KOPT-K1 (cell line): ENCODE measurements around the gene PRRG2.
"Not testable (repeated sequence)": the region's sequence is repeated elsewhere in the genome, so short reads cannot be mapped to it uniquely, and the experiment has no call there.

Experiments used
- H3K27ac ChIP-seq: fragments of 200-600 bp; sonication (generic); 2 replicates; pipeline ENCODE4 v1.5.1; 2016; ENCODE audit warnings: antibody characterized with exemption, mild to moderate bottlenecking, low read depth, low read length; ENCODE audit not compliant: poor library complexity, severe bottlenecking
- H3K36me3 ChIP-seq: fragments of 200-600 bp; sonication (generic); 2 replicates; pipeline ENCODE4 v1.5.1; 2017; ENCODE audit warnings: antibody characterized with exemption, mild to moderate bottlenecking, low read length, moderate library complexity; ENCODE audit not compliant: insufficient read depth
- H3K9me3 ChIP-seq: fragments of 200-600 bp; sonication (generic); 2 replicates; pipeline ENCODE4 v1.5.1; 2017; ENCODE audit warnings: antibody characterized with exemption, low read length, mild to moderate bottlenecking; ENCODE audit not compliant: insufficient read depth, poor library complexity, severe bottlenecking

Gene PRRG2

GRCh38 chr19:49631610-49632192, 50.6 kb downstream of the PRRG2 start:
- Histone ChIP-seq H3K27ac (no peak overlapping the region), H3K9me3 (no peaks in the 10 kb centered on the region), H3K36me3 (peaks cover 28% of the 10 kb centered on the region)

- Histone ChIP-seq H3K9me3 (no peaks in the 10 kb centered on the region), H3K36me3 (peaks cover 20% of the 10 kb centered on the region; the same call in 1 of the 2 replicates), H3K27ac (no peak overlapping the region)
Measured at GRCh38 chr19:49632576-49632975, 51.5 kb downstream of the PRRG2 start.

DNA sequence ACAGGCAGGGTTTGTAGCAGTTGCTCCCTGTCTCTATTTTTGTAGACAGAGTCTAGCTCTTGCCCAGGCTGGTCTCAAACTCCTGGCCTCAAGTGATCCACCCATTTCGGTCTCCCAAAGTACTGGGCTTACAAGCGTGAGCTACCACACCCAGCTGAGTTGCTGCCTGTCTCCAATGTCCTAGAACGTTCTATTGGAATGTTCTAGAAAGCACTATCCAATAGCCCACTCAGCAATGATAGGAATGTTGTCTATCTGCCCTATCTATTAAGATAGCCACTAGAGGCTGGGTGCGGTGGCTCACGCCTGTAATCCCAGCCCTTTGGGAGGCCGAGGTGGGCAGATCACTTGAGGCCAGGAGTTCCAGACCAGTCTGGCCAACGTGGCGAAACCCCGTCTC, 52.2 kb downstream of the PRRG2 start:
- H3K27ac ChIP-seq, H3K9me3 ChIP-seq: not testable (repeated sequence)
- peaks cover 13% of the 10 kb centered on the region; the same call in 1 of the 2 replicates for H3K36me3 ChIP-seq

DNA sequence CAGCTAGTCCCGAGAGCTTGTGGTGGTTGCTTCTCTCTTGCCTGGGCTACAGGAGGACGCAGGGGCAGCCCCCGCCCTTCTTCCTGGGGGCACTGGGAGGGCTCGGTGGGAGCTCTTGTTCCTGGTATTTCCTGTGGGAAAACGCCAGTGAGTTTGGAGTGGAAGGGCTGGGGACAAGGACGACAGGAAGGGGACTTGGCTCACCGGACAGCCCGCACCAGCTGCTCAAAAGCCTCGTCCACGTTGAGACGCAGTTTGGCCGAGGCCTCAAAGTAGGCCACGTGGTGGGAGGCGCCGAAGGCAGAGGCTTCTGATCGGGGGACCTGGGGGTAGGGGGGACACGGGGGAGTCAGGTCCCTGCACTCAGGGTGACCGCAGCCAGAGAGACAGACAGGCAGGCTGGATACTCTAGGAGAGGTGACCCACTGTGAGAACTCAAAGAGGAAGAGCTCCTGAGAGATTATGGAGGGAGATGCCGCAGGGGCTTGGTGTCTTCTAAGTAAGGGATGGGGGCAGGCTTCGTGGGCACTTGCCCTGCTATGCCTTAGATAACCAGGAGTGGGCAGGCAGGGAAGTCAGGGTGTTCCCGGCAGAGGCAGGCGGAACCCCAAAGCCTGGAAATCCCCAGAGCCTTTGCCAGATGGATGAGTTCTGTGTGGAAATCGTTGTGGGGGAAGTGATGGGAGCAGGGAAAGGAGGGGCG, 54.6 kb downstream of the PRRG2 start:
- Histone ChIP-seq H3K9me3 (no peaks in the 10 kb centered on the region), H3K27ac (no peak overlapping the region), H3K36me3 (no peaks in the 10 kb centered on the region)

GRCh38 chr19:49636233-49636932, 55.3 kb downstream of the PRRG2 start:
- Histone ChIP-seq H3K9me3 (no peaks in the 10 kb centered on the region), H3K27ac (no peak overlapping the region), H3K36me3 (no peaks in the 10 kb centered on the region)

- Histone ChIP-seq H3K9me3 (no peaks in the 10 kb centered on the region), H3K36me3 (no peaks in the 10 kb centered on the region), H3K27ac (no peak overlapping the region)
Measured at GRCh38 chr19:49637821-49638738, 57.0 kb downstream of the PRRG2 start.

- H3K36me3 ChIP-seq = peaks cover 4% of the 10 kb centered on the region; the same call in 1 of the 2 replicates
- H3K27ac ChIP-seq = peak overlapping the region; percentile 91
- H3K9me3 ChIP-seq = no peaks in the 10 kb centered on the region
Measured at GRCh38 chr19:49639401-49640112, 58.4 kb downstream of the PRRG2 start.

- Histone ChIP-seq H3K36me3 (peaks cover 11% of the 10 kb centered on the region; the same call in 1 of the 2 replicates), H3K9me3 (no peaks in the 10 kb centered on the region), H3K27ac (peak within 1 kb of the TSS; percentile 91)
Measured at GRCh38 chr19:49640113-49640898, 59.2 kb downstream of the PRRG2 start, which contains the start of gene RRAS. TSS of gene RRAS (minus strand) at chr19:49640143. CDS start at chr19:49640098, 45 bp downstream.
